ENCODE data around the gene AURKAIP1. TPM values are rescaled to one million over a fixed set of nuclear protein-coding genes. Genes with fewer than 3 reads are reported as not detected.
A peak's percentile ranks its signal among the peaks of the same experiment; 100 is the strongest.

The AURKAIP1 gene
- total RNA-seq, 1 donor from 2014 or later, result 93.5 TPM

GRCh38 chr1:1347663-1348419 lies 27.2 kb downstream of the AURKAIP1 start:
- Histone ChIP-seq H3K36me3 (ENCODE audit: control insufficient read depth, insufficient read depth, low read length) (no peaks in the 10 kb centered on the region), H3K4me3 (ENCODE audit: low read depth, low read length) (peak overlapping the region; percentile 86), H3K27me3 (ENCODE audit: control insufficient read depth, insufficient read depth, low read length) (no peaks in the 10 kb centered on the region)
- TF ChIP-seq CTCF (IDR thresholded peaks at IDR 0.05; ENCODE audit: insufficient read depth, low read length, severe bottlenecking), result no peak
- FAIRE-seq (no peak), DNase-seq (ENCODE audit: low read depth) (no peak)

DNA sequence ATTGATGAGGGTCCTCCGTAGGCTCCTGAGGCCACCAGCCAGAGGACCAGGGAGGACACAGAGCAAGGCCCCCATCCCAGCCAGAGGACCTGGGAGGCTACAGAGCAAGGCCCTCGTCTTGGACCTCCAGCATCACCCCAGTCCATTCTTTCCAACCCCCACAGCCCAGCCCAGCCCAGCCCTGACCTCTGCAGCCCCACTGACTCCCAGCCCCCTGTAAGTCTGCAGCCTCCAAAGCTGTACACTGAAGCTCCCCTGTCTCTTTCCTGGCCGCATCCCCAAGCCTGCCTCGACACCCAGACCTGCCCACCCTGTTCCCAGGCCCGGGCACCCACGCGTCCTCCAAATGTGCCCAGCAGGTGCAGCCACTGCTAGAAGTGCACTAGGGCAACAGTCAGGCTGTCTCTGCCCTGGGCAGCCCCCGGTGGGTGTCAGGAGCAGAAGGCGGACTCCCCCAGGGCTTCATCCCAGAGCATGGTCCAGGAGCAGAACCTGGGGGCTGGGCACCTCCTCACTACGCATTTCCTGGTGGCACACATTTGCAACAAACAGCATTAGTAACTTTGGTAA lies 27.9 kb downstream of the AURKAIP1 start:
- Histone ChIP-seq H3K27me3 (ENCODE audit: control insufficient read depth, insufficient read depth, low read length) (no peaks in the 10 kb centered on the region), H3K36me3 (ENCODE audit: control insufficient read depth, insufficient read depth, low read length) (peaks cover 1% of the 10 kb centered on the region), H3K4me3 (ENCODE audit: low read depth, low read length) (peak overlapping the region; percentile 86)
- DNase-seq (ENCODE audit: low read depth) (no peak), FAIRE-seq (no peak)
- TF ChIP-seq CTCF (IDR thresholded peaks at IDR 0.05; ENCODE audit: insufficient read depth, low read length, severe bottlenecking), result no peak

DNA sequence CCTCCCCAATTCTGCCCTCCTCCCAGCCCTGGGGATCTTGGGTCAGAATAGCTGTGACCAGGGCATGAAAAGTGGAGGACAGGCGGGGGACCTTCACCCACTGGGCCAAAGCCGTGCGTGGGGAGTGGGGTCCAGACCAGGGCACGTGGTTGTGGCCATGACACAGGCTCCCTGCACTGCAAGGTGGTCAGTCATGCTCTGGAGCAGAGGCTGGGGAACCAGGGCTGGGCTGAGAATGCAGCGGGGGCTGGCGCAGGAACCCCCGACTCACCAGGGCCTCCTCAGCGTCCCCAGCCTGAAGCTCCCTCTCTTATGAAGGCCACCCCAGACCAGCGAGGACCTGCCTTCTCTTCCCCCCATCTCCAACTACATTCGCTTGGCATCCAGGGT lies 28.5 kb downstream of the AURKAIP1 start:
- peaks cover 5% of the 10 kb centered on the region for H3K36me3 ChIP-seq (ENCODE audit: control insufficient read depth, insufficient read depth, low read length)
- DNase-seq (ENCODE audit: low read depth) (no peak), FAIRE-seq (no peak)
- H3K27me3 ChIP-seq (ENCODE audit: control insufficient read depth, insufficient read depth, low read length), result no peaks in the 10 kb centered on the region
- TF ChIP-seq CTCF (IDR thresholded peaks at IDR 0.05; ENCODE audit: insufficient read depth, low read length, severe bottlenecking), result no peak
- H3K4me3 ChIP-seq (ENCODE audit: low read depth, low read length), result no peak overlapping the region

DNA sequence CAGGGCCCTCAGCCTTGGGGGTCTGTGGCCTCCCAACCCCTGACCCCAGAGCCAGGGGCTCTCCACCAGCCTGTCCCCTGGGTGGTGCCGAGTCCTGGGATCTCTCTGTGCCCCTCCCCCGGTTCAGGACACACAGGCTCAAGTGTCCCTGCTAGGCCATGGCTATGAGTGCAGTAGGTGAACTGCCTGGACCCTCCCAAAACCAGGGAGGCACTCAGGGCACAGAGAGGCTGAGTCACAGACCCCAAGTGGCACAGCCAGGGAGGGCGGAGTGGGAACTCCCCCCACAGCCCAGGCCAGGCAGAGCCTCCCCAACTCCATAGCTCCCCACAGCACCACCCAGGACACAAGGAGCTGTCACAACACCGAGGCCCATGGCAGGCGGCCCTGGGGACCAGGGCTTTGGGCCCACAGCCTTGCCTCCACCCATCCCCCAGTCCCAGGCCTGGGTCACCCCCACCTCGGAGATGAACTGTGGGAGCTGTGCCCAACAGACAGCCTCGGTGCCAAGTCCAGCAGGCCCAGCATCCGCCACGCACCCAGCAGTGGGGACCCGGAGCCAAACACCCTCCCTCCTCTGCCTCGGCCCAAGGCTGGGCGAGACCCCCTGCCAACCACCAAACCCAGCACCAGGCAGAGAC lies 29.0 kb downstream of the AURKAIP1 start:
- FAIRE-seq (no peak), DNase-seq (ENCODE audit: low read depth) (no peak)
- Histone ChIP-seq H3K4me3 (ENCODE audit: low read depth, low read length) (no peak overlapping the region), H3K27me3 (ENCODE audit: control insufficient read depth, insufficient read depth, low read length) (no peaks in the 10 kb centered on the region), H3K36me3 (ENCODE audit: control insufficient read depth, insufficient read depth, low read length) (peaks cover 10% of the 10 kb centered on the region)
- TF ChIP-seq CTCF (IDR thresholded peaks at IDR 0.05; ENCODE audit: insufficient read depth, low read length, severe bottlenecking), result no peak

DNA sequence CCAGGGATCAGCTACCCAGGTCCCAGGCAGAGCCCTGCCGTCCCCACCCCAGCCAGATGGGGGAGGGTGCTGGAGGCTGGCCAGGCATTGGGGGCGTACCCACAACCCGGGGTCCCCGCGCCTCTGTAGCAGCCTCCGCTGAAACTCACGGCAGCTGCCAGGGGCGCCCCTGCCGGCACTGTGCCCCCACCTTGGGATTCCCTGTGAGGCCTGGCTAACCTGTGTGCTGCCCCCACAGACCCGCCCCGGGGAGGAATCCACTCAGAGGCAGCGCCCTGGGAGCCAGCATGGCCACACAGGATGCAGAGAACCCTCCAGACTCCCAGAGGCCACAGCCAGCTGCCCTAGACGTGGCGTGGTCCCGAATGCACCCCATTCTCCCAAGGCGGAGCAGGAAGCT lies 29.6 kb downstream of the AURKAIP1 start:
- DNase-seq (ENCODE audit: low read depth) (no peak), FAIRE-seq (no peak)
- H3K4me3 ChIP-seq (ENCODE audit: low read depth, low read length), result peak overlapping the region; percentile 23

More for the DNA sequence above, 29.6 kb downstream of the AURKAIP1 start:
- Histone ChIP-seq H3K27me3 (ENCODE audit: control insufficient read depth, insufficient read depth, low read length) (no peaks in the 10 kb centered on the region), H3K36me3 (ENCODE audit: control insufficient read depth, insufficient read depth, low read length) (peaks cover 13% of the 10 kb centered on the region)
- no peak for TF ChIP-seq CTCF (IDR thresholded peaks at IDR 0.05; ENCODE audit: insufficient read depth, low read length, severe bottlenecking)
